Cerebellar cortex (tissue), 1 donor: ENCODE measurements around the gene TMEM63A.
"Not testable (repeated sequence)": the region's sequence is repeated elsewhere in the genome, so short reads cannot be mapped to it uniquely, and the experiment has no call there.

Source experiments
- DNase-seq: peaks from one replicate; pipeline ENCODE4 v3.0.0-alpha.2; 2015; ENCODE audit warnings: low spot score

The TMEM63A gene

GRCh38 chr1:225819346-225820192 lies 62.6 kb downstream of the TMEM63A start:
- no peak for DNase-seq

GRCh38 chr1:225818229-225818628 lies 64.0 kb downstream of the TMEM63A start:
- DNase-seq = no peak

GRCh38 chr1:225817611-225818061 lies 64.5 kb downstream of the TMEM63A start:
- DNase-seq = peak; percentile 95

GRCh38 chr1:225816643-225817538 lies 65.3 kb downstream of the TMEM63A start:
- DNase-seq = peak; percentile 66

- DNase-seq = no peak
Observed at GRCh38 chr1:225815526-225816178, 66.5 kb downstream of the TMEM63A start.

GRCh38 chr1:225815090-225815489 lies 67.1 kb downstream of the TMEM63A start:
- not testable (repeated sequence) for DNase-seq

- DNase-seq = no peak
Observed at GRCh38 chr1:225814381-225814780, 67.8 kb downstream of the TMEM63A start.

- DNase-seq = peak; percentile 16
Observed at GRCh38 chr1:225813214-225813964, 68.8 kb downstream of the TMEM63A start.

GRCh38 chr1:225812488-225813213 lies 69.5 kb downstream of the TMEM63A start:
- DNase-seq = no peak

GRCh38 chr1:225811622-225812487 lies 70.3 kb downstream of the TMEM63A start:
- DNase-seq = peak; percentile 69

- DNase-seq = peak; percentile 65
Observed at GRCh38 chr1:225810579-225811538, 71.3 kb downstream of the TMEM63A start.

- peak; percentile 81 for DNase-seq
Observed at GRCh38 chr1:225809842-225810578, 72.2 kb downstream of the TMEM63A start, which contains the start of gene EPHX1. Gene EPHX1 (plus strand): TSS chr1:225810124. CDS start chr1:225828730, 18,606 bp downstream.

- no peak for DNase-seq
Observed at GRCh38 chr1:225808136-225808535, 74.0 kb downstream of the TMEM63A start.

- not testable (repeated sequence) for DNase-seq
Observed at GRCh38 chr1:225806736-225807135, 75.4 kb downstream of the TMEM63A start.

GRCh38 chr1:225806249-225806648 lies 75.9 kb downstream of the TMEM63A start:
- no peak for DNase-seq

- not testable (repeated sequence) for DNase-seq
Observed at GRCh38 chr1:225801146-225801545, 81.0 kb downstream of the TMEM63A start.

GRCh38 chr1:225796097-225796496 lies 86.1 kb downstream of the TMEM63A start:
- not testable (repeated sequence) for DNase-seq
